Thyroid gland (tissue), 4 donors: ENCODE results near the gene CTXND1. TPM values are rescaled to one million over a fixed set of nuclear protein-coding genes. Genes with fewer than 3 reads are reported as not detected.

Source experiments
- DNase-seq, 2 donors: peaks; one replicate each; pipeline ENCODE4 v3.0.0-alpha.2; 2019
- H3K27ac ChIP-seq, 3 donors: fragments of 200-600 bp; sonication (generic); 1 replicate in 2 of 3; 2 replicates in 1 of 3; pipeline ENCODE4 v1.5.1; 2016 to 2019; ENCODE audit warnings: mild to moderate bottlenecking in 1 of 3, moderate library complexity in 1 of 3
- H3K27me3 ChIP-seq: fragments of 200-600 bp; sonication (generic); one replicate; pipeline ENCODE4 v1.5.1; 2019
- H3K36me3 ChIP-seq, 2 donors: fragments of 200-600 bp; sonication (generic); one replicate each; pipeline ENCODE4 v1.5.1; 2016 to 2019
- H3K4me1 ChIP-seq, 2 donors: fragments of 200-600 bp; sonication (generic); one replicate each; pipeline ENCODE4 v1.5.1; 2017 to 2019
- H3K4me3 ChIP-seq, 3 donors: fragments of 200-600 bp; sonication (generic); replicated peaks in 1 of 3; 1 replicate in 2 of 3; 2 replicates in 1 of 3; pipeline ENCODE4 v1.5.1; 2016; ENCODE audit warnings: mild to moderate bottlenecking in 1 of 3
- H3K9me3 ChIP-seq: fragments of 200-600 bp; sonication (generic); one replicate; pipeline ENCODE4 v1.5.1; 2017
- CTCF ChIP-seq, 6 experiments: fragments of 200-600 bp in 3 of 6; fragments of 450-650 bp in 3 of 6; sonication (generic) in 3 of 6; IDR thresholded peaks; one replicate each; pipeline ENCODE4 v1.5.1; 2016 to 2019; ENCODE audit warnings: antibody characterized with exemption in 6 of 6, mild to moderate bottlenecking in 2 of 6, inconsistent platforms in 1 of 6, moderate library complexity in 1 of 6
- POLR2A ChIP-seq, 2 donors: fragments of 450-650 bp; IDR thresholded peaks; one replicate each; pipeline ENCODE4 v1.6.1; 2017; ENCODE audit warnings: antibody characterized with exemption in 2 of 2, mild to moderate bottlenecking in 2 of 2, moderate library complexity in 1 of 2
- WGBS, 2 donors: methylation state at CpG; one replicate each; pipeline ENCODE4 v1.1.5; 2017; 5-methylcytosine and 5-hydroxymethylcytosine counted together
- intact Hi-C: fragments of 100-400 bp; cut with DNase I; formaldehyde crosslinking; loops from one replicate; pipeline ENCODE4 v1.15.1; 2023
- total RNA-seq, 4 donors: library from RNA; depleted of rRNA; stranded (reverse); fragments of >200 nt; gene quantifications; one replicate each; pipeline ENCODE4 v1.2.3, GENCODE V29; 2016

The CTXND1 gene
- total RNA-seq, 4 donors from 2014 or later = 0.13 to 0.27 (median 0.24) TPM; not detected in 1

- WGBS, 2 donors = 82 to 87% methylated on average over 2 of the region's 2 CpGs
These were observed 37.1 kb downstream of the CTXND1 start for GRCh38 chr15:80214910-80215309.

GRCh38 chr15:80211976-80212375 is 40.0 kb downstream of the CTXND1 start:
- Histone ChIP-seq H3K4me3 (no peak overlapping the region), H3K4me1 (peaks cover 0 to 3% of the 10 kb centered on the region in 2 donors), H3K27me3 (no peaks in the 10 kb centered on the region), H3K27ac (no peak overlapping the region), H3K9me3 (no peaks in the 10 kb centered on the region), H3K36me3 (no peaks in the 10 kb centered on the region)
- intact Hi-C loops = no loop called here
- TF ChIP-seq CTCF (IDR thresholded peaks at IDR 0.05) (no peak), POLR2A (IDR thresholded peaks at IDR 0.05) (no peak)
- no peak for DNase-seq
- WGBS, 2 donors = 68 to 82% methylated on average over 1 of the region's 1 CpG

More at GRCh38 chr15:80214910-80215309, 37.1 kb downstream of the CTXND1 start:
- intact Hi-C loops = no loop called here
- no peaks in the 10 kb centered on the region for H3K9me3 ChIP-seq
- no peak for DNase-seq
- H3K4me3 ChIP-seq = no peak overlapping the region
- H3K27me3 ChIP-seq = no peaks in the 10 kb centered on the region
- H3K36me3 ChIP-seq = no peaks in the 10 kb centered on the region
- TF ChIP-seq POLR2A (IDR thresholded peaks at IDR 0.05) (no peak), CTCF (IDR thresholded peaks at IDR 0.05) (no peak)
- peaks cover 0 to 3% of the 10 kb centered on the region in 2 donors for H3K4me1 ChIP-seq
- H3K27ac ChIP-seq = no peak overlapping the region

- Histone ChIP-seq H3K9me3 (no peaks in the 10 kb centered on the region), H3K27me3 (no peaks in the 10 kb centered on the region), H3K27ac (no peak overlapping the region), H3K4me3 (no peak overlapping the region), H3K4me1 (peaks cover 0 to 3% of the 10 kb centered on the region in 2 donors), H3K36me3 (no peaks in the 10 kb centered on the region)
- TF ChIP-seq POLR2A (IDR thresholded peaks at IDR 0.05) (no peak), CTCF (IDR thresholded peaks at IDR 0.05) (no peak)
- intact Hi-C loops = no loop called here
- DNase-seq = no peak
- 71 to 80% methylated on average over 12 of the region's 12 CpGs for WGBS, 2 donors
These were observed 41.1 kb downstream of the CTXND1 start for GRCh38 chr15:80210611-80211573.

- Histone ChIP-seq H3K27me3 (no peaks in the 10 kb centered on the region), H3K4me3 (no peak overlapping the region), H3K27ac (no peak overlapping the region), H3K9me3 (no peaks in the 10 kb centered on the region), H3K36me3 (no peaks in the 10 kb centered on the region), H3K4me1 (no peaks in the 10 kb centered on the region)
- intact Hi-C loops = no loop called here
- WGBS, 2 donors = 90 to 92% methylated on average over 10 to 11 of the region's 11 CpGs
- TF ChIP-seq POLR2A (IDR thresholded peaks at IDR 0.05) (no peak), CTCF (IDR thresholded peaks at IDR 0.05) (no peak)
- DNase-seq = no peak
These were observed 43.0 kb downstream of the CTXND1 start for GRCh38 chr15:80208758-80209734.
